Stimulated activated CD8-positive, alpha-beta memory T cell treated with anti-CD3 and anti-CD28 coated beads, Interleukin-4, amount 100 ng/mL, for 24 hours (primary cell): ENCODE results near the gene ZCCHC13.
"Not testable (repeated sequence)": the region's sequence is repeated elsewhere in the genome, so short reads cannot be mapped to it uniquely, and the experiment has no call there.

Source experiments
- DNase-seq: peaks from one replicate; pipeline ENCODE4 v3.0.0-alpha.2; 2020; ENCODE audit warnings: low read depth

Gene ZCCHC13

GRCh38 chrX:74304016-74304415 lies at the start of gene ZCCHC13:
Gene ZCCHC13, plus strand, starts transcription at chrX:74304180. Its CDS starts 87 bp downstream, at chrX:74304267.
- DNase-seq = no peak

DNA sequence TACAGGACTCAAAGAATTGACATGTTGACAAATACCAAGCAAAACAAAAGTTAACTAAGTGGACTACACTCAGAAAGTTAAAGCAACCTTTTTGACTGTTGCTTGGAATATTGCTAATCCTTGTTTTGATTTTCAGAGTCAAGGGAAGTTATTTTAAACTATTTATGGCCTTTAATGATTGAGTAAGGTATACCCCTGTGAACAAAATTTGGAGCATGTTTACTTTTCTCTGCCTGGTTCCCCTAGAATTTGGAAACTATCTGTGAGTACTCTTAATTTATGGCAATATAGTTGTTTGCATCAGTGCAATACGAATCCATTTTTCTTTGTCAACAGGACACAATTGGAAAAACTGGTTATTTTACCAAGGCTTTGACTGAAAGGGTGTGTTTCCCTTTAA lies 45.9 kb upstream of the ZCCHC13 start:
- not testable (repeated sequence) for DNase-seq

DNA sequence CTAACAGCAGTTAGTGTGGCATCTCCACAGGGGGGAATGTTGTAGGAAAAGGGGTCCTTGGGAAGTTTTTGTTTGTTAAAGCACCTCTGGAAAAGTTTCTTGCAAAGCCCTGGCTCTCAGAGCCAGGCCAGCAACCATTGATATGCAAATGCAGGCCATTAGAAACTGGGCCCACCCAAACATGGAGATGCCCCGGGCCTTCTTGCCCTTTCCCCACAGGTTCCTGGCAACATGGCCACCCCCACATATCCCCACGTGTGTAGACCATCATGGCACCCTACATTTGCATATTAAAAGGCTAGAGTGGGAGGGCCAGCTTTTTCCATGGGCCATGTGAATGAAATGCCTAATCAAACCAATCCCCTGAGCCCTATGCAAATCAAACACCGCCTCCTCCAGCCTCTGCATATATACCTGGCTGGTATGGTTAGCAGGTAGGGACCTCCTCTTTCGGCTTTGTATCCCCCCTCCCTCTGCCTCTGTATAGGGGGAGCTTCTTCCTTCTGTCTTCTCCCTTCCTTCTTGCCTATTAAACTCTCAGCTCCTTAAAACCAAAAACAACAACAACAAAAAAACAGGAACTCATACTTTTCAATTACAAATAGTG lies 44.0 kb upstream of the ZCCHC13 start:
- no peak for DNase-seq

DNA sequence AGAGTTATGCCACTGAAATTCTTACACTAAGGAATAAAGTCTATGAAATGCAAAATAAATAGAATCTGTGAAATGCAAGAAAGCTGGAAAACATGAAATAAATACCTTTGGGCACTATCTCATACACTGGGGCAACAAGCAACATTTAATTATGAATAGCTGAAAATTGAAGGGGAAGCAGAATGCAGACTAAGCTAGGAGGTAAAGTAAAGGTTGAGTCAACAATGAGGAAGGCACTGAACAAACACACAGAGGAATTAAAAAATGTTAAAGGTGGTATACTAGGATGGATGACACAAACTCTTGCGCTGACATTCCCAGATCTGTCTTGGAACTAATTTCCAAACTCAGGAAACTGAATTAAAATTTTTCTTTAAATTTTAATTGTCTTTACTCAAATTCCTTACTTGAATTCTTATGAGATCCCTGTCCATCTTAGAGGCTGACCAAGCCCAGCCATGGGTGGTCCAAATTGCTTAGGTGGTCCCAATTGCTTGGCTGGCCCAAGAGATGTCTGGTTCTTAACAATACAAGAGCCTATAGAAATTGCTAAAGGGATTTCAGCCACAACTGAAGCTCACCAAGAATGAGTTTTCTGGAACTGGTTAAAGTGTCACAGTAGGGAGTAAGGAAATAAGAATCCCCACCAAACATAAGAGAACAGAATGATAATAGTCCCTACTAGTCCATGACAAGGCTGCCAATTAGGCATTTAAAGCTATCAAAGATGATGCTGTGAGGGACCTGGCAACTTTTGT lies 41.3 kb upstream of the ZCCHC13 start:
- no peak for DNase-seq

DNA sequence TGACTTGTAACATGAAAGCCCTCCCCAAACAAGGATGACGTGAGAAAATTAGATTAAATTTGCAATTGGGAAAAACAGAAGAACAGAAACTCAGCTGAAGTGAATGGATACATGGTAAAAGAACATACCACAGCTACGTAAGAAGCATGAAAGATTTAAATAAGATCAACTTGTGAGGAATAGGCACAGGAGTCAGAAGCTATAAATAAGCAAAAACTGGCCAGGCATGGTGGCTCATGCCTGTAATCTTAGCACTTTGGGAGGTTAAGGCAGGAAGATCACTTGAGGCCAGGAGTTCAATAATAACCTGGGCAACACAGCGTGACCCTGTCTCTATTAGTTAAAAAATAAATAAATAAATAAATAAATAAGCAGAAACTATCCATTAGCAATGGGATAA lies 33.6 kb upstream of the ZCCHC13 start:
- no peak for DNase-seq

GRCh38 chrX:74272230-74272629 lies 31.8 kb upstream of the ZCCHC13 start:
- DNase-seq = no peak

GRCh38 chrX:74274516-74274915 lies 29.5 kb upstream of the ZCCHC13 start:
- DNase-seq = no peak

DNA sequence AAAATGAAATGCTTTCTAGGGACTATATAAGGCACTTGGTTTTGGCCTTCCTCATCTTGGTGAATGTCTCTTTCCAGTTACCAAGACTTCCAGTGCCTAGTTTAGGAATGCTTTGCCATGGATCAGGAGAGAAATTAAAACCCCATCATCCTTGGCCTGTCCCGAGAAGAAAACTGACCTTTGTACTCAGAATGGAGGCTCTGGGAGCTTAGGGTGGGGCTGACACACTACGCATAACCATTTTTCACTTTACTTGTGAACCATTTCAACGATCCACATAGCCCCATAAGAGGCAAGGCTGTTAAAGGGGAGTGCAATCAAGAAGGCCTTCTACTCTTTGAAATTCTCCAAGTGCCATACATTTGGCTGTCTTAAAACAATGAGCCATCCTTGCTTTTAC lies 26.7 kb upstream of the ZCCHC13 start:
- DNase-seq = no peak

- DNase-seq = no peak
These were observed 26.1 kb upstream of the ZCCHC13 start for GRCh38 chrX:74277846-74278245.

DNA sequence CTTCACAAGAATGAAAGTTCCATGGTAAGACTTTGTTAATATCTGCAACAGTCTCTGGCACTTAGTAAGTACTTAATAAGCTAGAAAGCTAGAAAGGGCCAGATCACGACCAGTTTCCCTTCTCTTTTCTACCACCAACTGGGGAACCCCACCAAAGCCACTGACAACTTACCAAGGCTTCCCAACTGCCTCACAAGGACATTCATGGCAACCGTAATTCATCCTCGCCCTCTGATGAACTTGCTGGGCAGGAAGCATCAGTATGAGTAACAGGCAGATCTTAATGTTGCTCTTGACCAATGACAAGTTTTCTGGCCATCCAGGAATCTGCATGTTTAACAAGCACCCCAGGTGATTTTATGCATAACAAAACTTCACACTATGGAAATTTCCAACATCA lies 23.2 kb upstream of the ZCCHC13 start:
- DNase-seq = no peak

DNA sequence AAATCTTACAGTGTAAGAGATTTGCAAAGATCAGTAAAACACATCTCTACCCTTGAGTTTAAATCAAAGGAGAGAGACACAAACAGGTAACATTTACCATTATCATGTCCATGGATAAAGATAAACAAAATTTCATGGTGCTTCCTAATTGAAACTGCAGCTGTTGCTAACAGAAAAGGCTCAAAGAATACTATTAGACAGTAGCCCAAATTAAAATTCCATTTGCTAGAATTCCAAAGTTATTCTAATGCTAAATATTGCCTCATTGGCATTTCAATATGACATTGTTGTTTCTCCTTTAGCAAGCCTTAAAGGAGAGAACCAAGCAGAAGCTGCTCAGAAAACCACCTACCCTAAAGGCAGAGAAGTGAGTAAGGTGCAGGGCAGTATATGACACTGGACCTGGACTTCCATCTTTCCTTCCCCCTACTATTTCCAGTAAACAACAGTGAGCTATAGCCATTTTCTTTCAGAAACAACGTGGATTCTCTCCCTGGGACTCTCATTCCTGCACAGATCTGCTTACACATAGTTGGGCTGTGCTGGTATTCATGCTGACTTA lies 19.5 kb upstream of the ZCCHC13 start:
- no peak for DNase-seq

DNA sequence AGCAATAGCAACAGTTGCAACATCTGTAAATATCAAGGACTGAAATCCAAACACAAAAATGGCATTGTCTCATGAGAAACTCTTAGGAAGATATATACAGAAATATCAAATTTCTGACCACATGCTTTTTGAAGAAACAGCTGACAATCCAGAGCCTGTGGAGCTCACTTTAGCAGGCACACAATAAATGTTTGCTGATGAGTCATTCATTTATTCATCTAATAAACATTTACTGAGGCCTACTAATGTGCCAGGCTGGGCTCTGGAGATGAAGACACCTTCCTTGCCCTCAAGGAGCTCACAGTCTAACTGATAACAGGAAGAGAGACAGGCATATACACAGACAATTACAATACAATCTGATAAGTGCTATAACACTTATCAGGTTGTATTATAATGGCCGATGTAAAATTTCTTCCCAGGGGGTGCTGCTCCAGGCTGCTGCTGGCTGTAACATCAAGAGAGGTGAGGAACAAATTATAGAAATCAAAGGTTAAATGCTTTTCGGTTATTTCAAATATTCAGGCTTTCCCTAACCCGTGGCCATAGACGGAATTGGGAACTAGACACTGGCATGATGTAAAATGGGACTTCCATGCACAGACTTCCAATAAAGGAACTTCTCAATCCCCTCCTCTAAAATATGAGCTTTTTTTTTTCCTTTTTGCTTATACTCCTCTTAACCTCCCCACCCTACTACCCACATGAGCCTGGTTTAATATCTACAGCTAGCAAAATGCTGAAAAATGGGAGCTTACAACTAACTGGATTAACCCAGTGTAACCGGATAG lies 16.8 kb upstream of the ZCCHC13 start:
- DNase-seq = no peak

GRCh38 chrX:74291577-74291963 lies 12.4 kb upstream of the ZCCHC13 start:
- no peak for DNase-seq

DNA sequence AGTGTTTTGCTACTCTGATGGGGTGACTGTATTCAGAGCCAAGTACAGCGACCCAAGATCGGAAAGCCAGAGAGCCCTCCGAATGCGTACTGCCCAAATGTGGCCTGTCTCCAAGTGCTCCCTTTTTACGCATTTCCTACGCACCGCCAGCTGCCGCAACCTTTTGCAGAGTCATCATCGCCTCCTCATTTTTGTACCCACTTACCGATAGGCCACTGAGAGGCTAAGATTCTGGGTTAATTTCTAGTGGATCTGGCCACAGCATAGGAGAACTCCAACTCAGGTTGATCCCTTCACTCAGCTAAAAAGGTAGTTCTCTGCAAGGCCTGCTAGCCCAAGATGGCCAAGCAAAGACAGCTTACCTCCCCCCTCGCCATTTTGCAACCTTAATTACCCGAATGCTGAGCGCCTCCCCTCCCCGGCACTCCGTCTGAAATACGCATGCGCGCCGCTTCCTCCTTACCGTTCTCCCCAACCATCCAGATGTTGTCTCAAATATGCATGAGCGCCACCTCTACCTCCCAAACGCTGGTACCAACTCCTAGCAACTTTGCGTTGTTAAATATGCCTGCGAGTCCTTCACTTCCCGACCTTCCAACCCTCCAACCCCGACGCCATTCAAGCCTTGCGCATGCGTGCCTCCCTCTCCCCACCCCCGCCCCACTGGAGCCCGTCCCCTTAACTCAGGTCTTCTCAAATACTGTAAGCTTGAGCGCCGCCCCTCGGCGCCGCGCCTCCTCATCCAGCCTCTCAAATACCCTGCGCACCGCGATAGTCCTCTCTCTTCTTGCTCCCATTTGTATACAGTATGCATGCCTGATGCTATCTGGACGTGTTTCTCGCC lies 11.8 kb upstream of the ZCCHC13 start:
- peak; percentile 62 for DNase-seq

- no peak for DNase-seq
These were observed 11.2 kb upstream of the ZCCHC13 start for GRCh38 chrX:74292808-74293123.

DNA sequence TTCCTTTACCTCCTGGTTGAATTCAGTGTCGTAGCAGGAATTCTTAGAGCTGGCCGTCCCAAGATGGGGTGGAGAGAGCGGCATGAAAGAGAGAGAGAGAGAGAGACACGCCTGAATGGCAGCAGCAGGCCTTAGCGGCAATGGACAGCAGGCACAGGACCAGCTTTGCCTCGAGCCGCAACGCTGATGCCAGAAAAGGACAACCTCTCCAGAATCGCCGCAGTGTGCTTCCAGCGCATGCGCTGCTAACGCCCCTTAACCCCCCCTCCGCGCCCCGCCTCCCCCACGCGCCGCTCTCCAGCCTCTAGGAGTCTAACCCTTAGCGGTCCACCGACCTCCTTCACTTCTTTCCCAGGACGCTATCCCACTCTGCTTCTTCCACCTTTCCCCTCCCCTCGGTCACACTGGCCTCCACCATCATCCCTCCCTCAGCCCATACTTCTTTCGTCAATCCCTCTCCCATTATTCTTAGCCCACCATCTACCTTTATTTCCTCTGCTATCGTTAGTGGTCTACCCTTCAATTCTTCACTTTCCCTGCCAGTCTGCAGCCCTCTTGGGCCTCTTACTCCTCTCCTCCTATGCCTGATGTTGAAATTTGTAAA lies 10.5 kb upstream of the ZCCHC13 start:
- DNase-seq = peak; percentile 47

DNA sequence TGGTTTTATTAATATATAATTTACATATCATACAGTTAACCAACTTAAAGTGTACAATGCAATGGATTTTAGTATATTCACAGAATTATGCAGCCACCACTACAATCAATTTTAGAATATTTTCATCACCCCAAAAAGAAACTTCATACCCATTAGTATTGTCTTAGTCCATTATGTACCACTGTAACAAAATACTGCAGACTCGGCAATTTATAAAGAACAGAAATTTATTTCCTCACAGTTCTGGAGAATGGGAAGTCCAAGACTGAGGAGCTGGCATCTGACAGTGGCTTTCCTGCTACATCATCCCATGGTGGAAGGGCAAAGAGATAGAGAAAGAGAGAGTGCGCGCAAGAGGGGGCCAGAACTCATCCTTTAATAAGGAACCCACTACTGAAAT lies 8.9 kb upstream of the ZCCHC13 start:
- no peak for DNase-seq

DNA sequence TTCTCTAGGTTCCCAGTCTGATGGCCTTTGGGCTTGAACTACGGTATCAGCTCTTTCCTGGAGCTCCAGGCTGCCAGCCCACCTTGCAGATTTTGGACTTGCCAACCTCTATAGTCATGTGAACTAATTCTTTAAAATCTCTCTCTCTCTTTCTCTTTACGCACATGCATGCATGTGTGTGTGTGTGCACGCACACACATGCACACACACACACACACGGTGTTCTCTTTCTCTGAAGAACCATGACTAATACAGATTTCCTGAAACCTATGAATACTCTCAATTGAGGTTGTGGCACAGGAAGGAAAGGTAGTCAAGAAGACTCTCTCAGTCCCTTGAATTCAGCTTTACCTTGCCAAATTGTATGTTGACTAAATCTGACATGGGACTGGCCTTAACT lies 6.2 kb upstream of the ZCCHC13 start:
- no peak for DNase-seq

GRCh38 chrX:74300869-74301268 lies 3.1 kb upstream of the ZCCHC13 start:
- DNase-seq = no peak

DNA sequence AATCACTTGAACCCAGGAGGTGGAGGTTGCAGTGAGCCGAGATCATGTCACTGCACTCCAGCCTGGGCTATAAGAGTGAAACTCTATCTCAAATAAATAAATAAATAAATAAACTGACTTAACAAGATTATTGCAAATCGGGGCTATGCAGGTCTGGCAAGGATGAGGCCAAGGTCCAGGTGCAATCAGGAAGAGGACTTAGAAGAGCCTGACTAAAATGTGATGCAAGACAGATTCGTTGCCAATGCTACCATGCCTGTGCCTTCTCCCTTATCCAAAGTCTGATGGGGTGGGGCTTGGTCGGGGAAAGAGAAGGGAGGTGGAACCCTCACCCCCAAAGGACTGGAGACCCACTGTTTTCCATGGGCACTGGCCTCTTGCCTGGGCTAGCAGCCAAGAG lies 14.7 kb downstream of the ZCCHC13 start:
- no peak for DNase-seq

GRCh38 chrX:74319321-74319720 lies 15.3 kb downstream of the ZCCHC13 start:
- DNase-seq = not testable (repeated sequence)

- no peak for DNase-seq
These were observed 17.2 kb downstream of the ZCCHC13 start for GRCh38 chrX:74321191-74321590.
